Lung (tissue), 12 donors: ENCODE measurements around the gene GIMAP2. TPM values are rescaled to one million over a fixed set of nuclear protein-coding genes. Genes with fewer than 3 reads are reported as not detected.

Source experiments
- ATAC-seq: fragments of 200-7000 bp; cut with Tn5 transposase; one replicate; pipeline ENCODE4 v1.9.1; 2020; ENCODE audit warnings: moderate number of reproducible peaks; ENCODE audit not compliant: insufficient read depth, low FRiP score
- DNase-seq, 3 donors: peaks; one replicate each; pipeline ENCODE4 v3.0.0-alpha.2; 2013 to 2017
- H3K27ac ChIP-seq, 2 donors: one replicate each; pipeline ENCODE4 v1.5.1; 2013; ENCODE audit warnings: mild to moderate bottlenecking in 2 of 2, moderate library complexity in 2 of 2, control low read depth in 1 of 2, inconsistent platforms in 1 of 2, low read depth in 1 of 2, low read length in 1 of 2
- H3K27me3 ChIP-seq, 3 donors: one replicate each; pipeline ENCODE4 v1.5.1; 2013; ENCODE audit warnings: low read length in 2 of 3; ENCODE audit not compliant: control insufficient read depth in 3 of 3, insufficient read depth in 3 of 3
- H3K36me3 ChIP-seq, 4 donors: one replicate each; pipeline ENCODE4 v1.5.1; 2013; ENCODE audit warnings: low read length in 4 of 4, mild to moderate bottlenecking in 1 of 4, moderate library complexity in 1 of 4; ENCODE audit not compliant: control insufficient read depth in 4 of 4, insufficient read depth in 4 of 4
- H3K4me1 ChIP-seq, 5 donors: one replicate each; pipeline ENCODE4 v1.5.1; 2013; ENCODE audit warnings: low read length in 5 of 5, mild to moderate bottlenecking in 2 of 5, moderate library complexity in 1 of 5; ENCODE audit not compliant: control insufficient read depth in 5 of 5, insufficient read depth in 5 of 5
- H3K4me3 ChIP-seq: one replicate; pipeline ENCODE4 v1.5.1; 2013; ENCODE audit warnings: mild to moderate bottlenecking, control low read depth, moderate library complexity
- H3K9ac ChIP-seq, 2 donors: one replicate each; pipeline ENCODE4 v1.5.1; 2013; ENCODE audit warnings: low read length in 2 of 2, control low read depth in 1 of 2; ENCODE audit not compliant: insufficient read depth in 1 of 2
- H3K9me3 ChIP-seq, 4 donors: one replicate each; pipeline ENCODE4 v1.5.1; 2013; ENCODE audit warnings: low read length in 3 of 4, mild to moderate bottlenecking in 1 of 4, moderate library complexity in 1 of 4; ENCODE audit not compliant: control insufficient read depth in 4 of 4, insufficient read depth in 3 of 4
- CTCF ChIP-seq: IDR thresholded peaks from 2 replicates; pipeline ENCODE4 v1.5.1; 2012; ENCODE audit warnings: mild to moderate bottlenecking; ENCODE audit errors: control extremely low read depth, extremely low read depth
- WGBS, 2 donors: extraction: QIAGEN DNeasy Blood & Tissue Kit; methylation state at CpG; one replicate each; pipeline ENCODE4 v1.1.7; 2013; 5-methylcytosine and 5-hydroxymethylcytosine counted together
- polyA plus RNA-seq, 2 donors: library from polyadenylated mRNA; stranded (reverse); fragments of 200-250 nt; gene quantifications; one replicate each; pipeline ENCODE4 v1.2.1, GENCODE V29; 2013
- total RNA-seq, 2 donors: library from RNA; depleted of rRNA in 1 of 2; stranded (reverse); fragments of >200 nt in 1 of 2; gene quantifications; one replicate each; pipeline ENCODE4 v1.2.1, GENCODE V29; 2014 to 2021
- donor health status: control.
- donor health status: control.
- donor health status: Bipolar disorder and iron deficiency.
- donor health status: healthy.
- donor health status: DM: yes; HTN: yes; CAD: no.

Gene GIMAP2
- total and polyA plus RNA-seq, 4 donors = 10.7 to 24.9 (median 18.1) TPM

DNA sequence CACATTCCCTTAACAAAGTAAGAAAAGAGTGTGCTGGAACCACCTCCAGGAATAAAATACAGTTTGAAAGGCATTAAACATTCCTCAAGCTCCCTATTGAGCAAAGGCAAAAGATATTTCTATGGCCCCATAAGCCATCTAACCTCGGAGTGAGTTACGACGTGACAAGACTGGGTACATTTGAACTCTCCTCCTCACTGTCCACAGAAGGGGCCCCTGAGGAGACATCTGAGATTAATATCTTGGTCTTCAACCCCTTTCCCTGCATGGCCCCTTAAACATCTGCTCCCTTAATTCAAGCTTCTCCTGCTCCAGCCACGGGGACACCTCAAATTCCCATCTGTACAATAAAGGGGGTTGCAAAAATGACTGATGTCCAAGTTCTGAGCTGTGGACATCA lies 31.4 kb downstream of the GIMAP2 start:
- no peak for DNase-seq
- Histone ChIP-seq H3K4me1 (peaks cover 0 to 5% (median 0%) of the 10 kb centered on the region in 5 donors), H3K4me3 (peak overlapping the region; percentile 61), H3K9ac (no peak overlapping the region), H3K9me3 (peaks cover 0 to 2% (median 0%) of the 10 kb centered on the region in 4 donors), H3K27ac (peak overlapping the region; percentile 67 to 84), H3K36me3 (peaks cover 0 to 12% (median 0%) of the 10 kb centered on the region in 4 donors), H3K27me3 (no peaks in the 10 kb centered on the region)
- no peak for ATAC-seq
- no peak for TF ChIP-seq CTCF
- 16 to 26% methylated on average over 4 of the region's 4 CpGs for WGBS, 2 donors

- no peaks in the 10 kb centered on the region for H3K27me3 ChIP-seq
- ATAC-seq = no peak
- peaks cover 0 to 7% (median 4%) of the 10 kb centered on the region in 5 donors for H3K4me1 ChIP-seq
- no peak for DNase-seq
- H3K4me3 ChIP-seq = peak overlapping the region; percentile 2
- H3K9me3 ChIP-seq = peaks cover 0 to 2% (median 0%) of the 10 kb centered on the region in 4 donors
- no peak for TF ChIP-seq CTCF
- H3K9ac ChIP-seq = no peak overlapping the region
- H3K36me3 ChIP-seq = peaks cover 0 to 15% (median 0%) of the 10 kb centered on the region in 4 donors
- H3K27ac ChIP-seq = peak overlapping the region; percentile 58 to 67
- WGBS, 2 donors = 26 to 42% methylated on average over 4 of the region's 4 CpGs
Observed at GRCh38 chr7:150717814-150718420, 32.4 kb downstream of the GIMAP2 start.

DNA sequence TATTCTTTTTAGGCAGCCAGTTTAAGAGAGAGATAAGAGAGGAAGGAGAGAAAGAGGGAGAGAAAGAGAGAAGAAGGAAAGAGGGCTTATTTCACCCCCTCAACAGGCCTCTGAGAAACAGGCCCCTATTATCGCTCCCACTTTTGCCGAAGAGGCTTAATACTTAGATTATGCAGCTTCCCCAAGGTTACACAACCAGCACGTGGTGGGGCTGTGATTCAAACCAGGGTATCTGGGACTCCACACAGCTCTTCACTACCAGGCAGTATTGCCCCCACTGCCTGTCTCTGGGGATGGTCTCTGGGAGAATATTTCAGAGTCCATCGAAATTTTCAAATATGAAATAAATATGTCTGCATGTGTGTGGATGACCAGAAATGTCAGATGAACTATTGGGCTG lies 33.9 kb downstream of the GIMAP2 start:
- WGBS, 2 donors = 50 to 77% methylated on average over 4 of the region's 4 CpGs
- Histone ChIP-seq H3K4me3 (no peak overlapping the region), H3K9me3 (peaks cover 0 to 2% (median 0%) of the 10 kb centered on the region in 4 donors), H3K27ac (no peak overlapping the region), H3K36me3 (peaks cover 0 to 15% (median 0%) of the 10 kb centered on the region in 4 donors), H3K27me3 (no peaks in the 10 kb centered on the region), H3K9ac (no peak overlapping the region), H3K4me1 (peaks cover 0 to 7% (median 4%) of the 10 kb centered on the region in 5 donors)
- ATAC-seq = no peak
- no peak for TF ChIP-seq CTCF
- DNase-seq = no peak
